MM.1S (cell line): ENCODE results near the gene CYSRT1.

ENCODE experiments used
- DNase-seq: peaks from one replicate; pipeline ENCODE4 v3.0.0-alpha.2; 2015
- H2AFZ ChIP-seq: fragments of 300-600 bp; sonication (generic); 2 replicates; pipeline ENCODE4 v1.6.0; 2016; ENCODE audit warnings: antibody characterized with exemption, low read length
- H3F3A ChIP-seq: fragments of 300-600 bp; sonication (generic); 2 replicates; pipeline ENCODE4 v1.6.1; 2016; ENCODE audit warnings: mild to moderate bottlenecking, antibody characterized with exemption, low read length, moderate library complexity, mixed read lengths; ENCODE audit not compliant: insufficient read depth
- H3K27ac ChIP-seq: fragments of 300-600 bp; sonication (generic); 2 replicates; pipeline ENCODE4 v1.5.1; 2016; ENCODE audit warnings: mild to moderate bottlenecking, low read length
- H3K27me3 ChIP-seq: fragments of 300-600 bp; sonication (generic); replicated peaks from 2 replicates; pipeline ENCODE4 v1.6.0; 2016; ENCODE audit warnings: low read length; ENCODE audit not compliant: insufficient read depth
- H3K36me3 ChIP-seq: fragments of 300-600 bp; sonication (generic); replicated peaks from 2 replicates; pipeline ENCODE4 v1.6.1; 2016; ENCODE audit warnings: mild to moderate bottlenecking, low read length, mixed read lengths; ENCODE audit not compliant: insufficient read depth
- H3K4me1 ChIP-seq: fragments of 300-600 bp; sonication (generic); 2 replicates; pipeline ENCODE4 v1.6.1; 2016; ENCODE audit warnings: low read length, mixed read lengths
- H3K4me2 ChIP-seq: fragments of 300-600 bp; sonication (generic); 2 replicates; pipeline ENCODE4 v1.6.0; 2016; ENCODE audit warnings: low read depth, low read length
- H3K4me3 ChIP-seq: fragments of 300-600 bp; sonication (generic); 2 replicates; pipeline ENCODE4 v1.5.1; 2016; ENCODE audit warnings: low read length, mixed read lengths
- H3K79me2 ChIP-seq: fragments of 300-600 bp; sonication (generic); 2 replicates; pipeline ENCODE4 v1.6.1; 2016; ENCODE audit warnings: mixed run types, low read length, mixed read lengths
- H3K9ac ChIP-seq: fragments of 300-600 bp; sonication (generic); 2 replicates; pipeline ENCODE4 v1.6.1; 2016; ENCODE audit warnings: low read length, mixed read lengths
- H3K9me2 ChIP-seq: fragments of 300-600 bp; sonication (generic); replicated peaks from 2 replicates; pipeline ENCODE4 v1.6.1; 2016; ENCODE audit warnings: mild to moderate bottlenecking, low read length, mixed read lengths; ENCODE audit not compliant: insufficient read depth
- H3K9me3 ChIP-seq: fragments of 300-600 bp; sonication (generic); replicated peaks from 2 replicates; pipeline ENCODE4 v1.6.1; 2016; ENCODE audit warnings: mild to moderate bottlenecking, low read length, mixed read lengths; ENCODE audit not compliant: insufficient read depth
- H4K20me1 ChIP-seq: fragments of 300-600 bp; sonication (generic); 2 replicates; pipeline ENCODE4 v1.6.1; 2016; ENCODE audit warnings: mild to moderate bottlenecking, low read length, moderate library complexity, mixed read lengths; ENCODE audit not compliant: insufficient read depth
- EZH2 ChIP-seq: fragments of 300-600 bp; sonication (generic); optimal IDR thresholded peaks from 2 replicates; pipeline ENCODE3; 2017; ENCODE audit warnings: low read depth, mild to moderate bottlenecking, antibody characterized with exemption, low read length, mixed read lengths
- EZH2phosphoT487 ChIP-seq: fragments of 300-600 bp; sonication (generic); IDR thresholded peaks from 2 replicates; pipeline ENCODE4 v1.6.1; 2018; ENCODE audit warnings: antibody characterized with exemption, low read length
- TF ChIP-seq, protein P1 (sequence below): fragments of 300-600 bp; sonication (generic); IDR thresholded peaks from 2 replicates; pipeline ENCODE4 v1.5.1; 2016; ENCODE audit warnings: antibody characterized with exemption, low read length, mixed read lengths

Gene CYSRT1

DNA sequence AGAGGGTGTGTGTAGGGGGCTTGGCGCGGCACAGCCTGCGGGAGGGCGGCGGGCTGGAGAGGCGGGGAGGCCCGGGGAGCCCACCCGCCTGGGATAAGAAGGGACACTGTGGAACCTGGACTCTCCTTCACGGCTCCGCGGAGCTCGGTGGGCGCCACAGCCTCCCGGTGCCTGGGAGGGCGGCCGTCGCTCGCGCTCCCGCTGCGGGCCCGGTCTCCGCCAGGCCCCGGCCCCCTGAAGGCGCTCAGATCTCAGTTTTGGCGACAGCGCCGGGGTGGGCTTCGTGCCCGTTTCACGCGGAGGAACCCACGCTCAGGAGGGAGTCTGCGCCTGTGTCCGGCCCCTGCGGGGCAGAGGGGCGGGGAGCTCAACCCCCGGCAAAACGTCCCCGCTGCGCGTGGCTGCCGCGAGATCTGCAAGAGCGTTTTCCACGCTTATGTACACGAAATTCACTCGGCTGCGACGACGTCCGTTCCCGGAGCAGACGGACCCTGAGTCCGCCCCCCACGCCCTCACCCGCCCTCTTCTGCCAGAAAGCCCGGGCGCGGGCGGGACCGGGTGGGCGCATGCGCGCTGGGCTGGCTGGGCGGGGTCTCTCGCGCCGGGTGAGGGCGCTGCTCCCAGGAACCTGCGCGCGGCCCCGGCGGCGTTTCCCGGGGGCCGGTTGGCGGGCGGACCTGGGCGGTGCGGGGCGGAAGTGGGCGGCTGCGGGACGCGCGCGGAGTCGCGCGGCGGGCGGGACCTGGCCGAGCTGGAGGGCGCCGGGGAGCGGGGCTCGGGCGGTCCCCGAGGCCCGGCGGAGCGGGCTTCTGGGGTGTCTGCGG is 29.9 kb downstream of the CYSRT1 start, which contains the start of gene NELFB:
TSS of gene NELFB (plus strand) at position 704 of the 824 bp plus-strand sequence.
- Histone ChIP-seq H3K9ac (peak within 1 kb of the TSS; percentile 81), H3K36me3 (peaks cover 4% of the 10 kb centered on the region; the same call in 1 of the 2 replicates), H3K4me3 (peak within 1 kb of the TSS; percentile 94), H4K20me1 (no peaks in the 10 kb centered on the region), H3K27me3 (no peaks in the 10 kb centered on the region), H3K4me1 (peaks cover 10% of the 10 kb centered on the region; the same call in 1 of the 2 replicates), H2AFZ (peak within 1 kb of the TSS; percentile 99), H3K79me2 (peaks cover 24% of the 10 kb centered on the region), H3K27ac (peak within 1 kb of the TSS; percentile 61; the same call in 1 of the 2 replicates), H3K4me2 (peak within 1 kb of the TSS; percentile 98), H3K9me2 (no peaks in the 10 kb centered on the region), H3F3A (peaks cover 8% of the 10 kb centered on the region), H3K9me3 (no peaks in the 10 kb centered on the region)
- TF ChIP-seq, protein P1, sequence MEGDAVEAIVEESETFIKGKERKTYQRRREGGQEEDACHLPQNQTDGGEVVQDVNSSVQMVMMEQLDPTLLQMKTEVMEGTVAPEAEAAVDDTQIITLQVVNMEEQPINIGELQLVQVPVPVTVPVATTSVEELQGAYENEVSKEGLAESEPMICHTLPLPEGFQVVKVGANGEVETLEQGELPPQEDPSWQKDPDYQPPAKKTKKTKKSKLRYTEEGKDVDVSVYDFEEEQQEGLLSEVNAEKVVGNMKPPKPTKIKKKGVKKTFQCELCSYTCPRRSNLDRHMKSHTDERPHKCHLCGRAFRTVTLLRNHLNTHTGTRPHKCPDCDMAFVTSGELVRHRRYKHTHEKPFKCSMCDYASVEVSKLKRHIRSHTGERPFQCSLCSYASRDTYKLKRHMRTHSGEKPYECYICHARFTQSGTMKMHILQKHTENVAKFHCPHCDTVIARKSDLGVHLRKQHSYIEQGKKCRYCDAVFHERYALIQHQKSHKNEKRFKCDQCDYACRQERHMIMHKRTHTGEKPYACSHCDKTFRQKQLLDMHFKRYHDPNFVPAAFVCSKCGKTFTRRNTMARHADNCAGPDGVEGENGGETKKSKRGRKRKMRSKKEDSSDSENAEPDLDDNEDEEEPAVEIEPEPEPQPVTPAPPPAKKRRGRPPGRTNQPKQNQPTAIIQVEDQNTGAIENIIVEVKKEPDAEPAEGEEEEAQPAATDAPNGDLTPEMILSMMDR, result no peak
- TF ChIP-seq EZH2, result no peak
- TF ChIP-seq EZH2phosphoT487, result no peak
- peak; percentile 89 for DNase-seq

DNA sequence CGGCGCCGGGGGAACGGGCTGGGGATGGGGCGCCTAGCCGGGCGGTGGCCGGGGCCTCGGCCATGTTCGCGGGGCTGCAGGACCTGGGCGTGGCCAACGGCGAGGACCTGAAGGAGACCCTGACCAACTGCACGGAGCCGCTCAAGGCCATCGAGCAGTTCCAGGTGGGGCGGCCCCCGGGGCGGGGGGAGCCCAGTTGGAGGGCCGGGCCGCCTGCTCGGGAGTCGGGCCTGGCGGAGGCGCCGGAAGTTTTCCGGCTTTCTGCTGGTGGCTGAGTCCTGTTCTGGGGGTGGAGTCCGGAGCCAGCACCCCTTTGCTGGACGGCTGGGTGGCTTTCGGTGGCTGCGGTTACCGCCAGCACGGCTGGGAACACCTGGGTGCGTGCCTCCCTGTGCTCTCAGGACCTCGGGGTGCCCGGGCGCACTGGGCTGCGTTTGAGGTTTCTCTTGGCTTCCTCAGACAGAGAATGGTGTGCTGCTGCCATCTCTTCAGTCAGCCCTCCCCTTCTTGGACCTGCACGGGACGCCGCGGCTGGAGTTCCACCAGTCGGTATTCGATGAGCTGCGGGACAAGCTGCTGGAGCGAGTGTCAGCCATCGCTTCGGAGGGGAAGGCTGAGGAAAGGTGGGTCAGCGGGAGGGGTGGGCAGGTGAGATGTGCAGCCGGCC is 30.6 kb downstream of the CYSRT1 start:
- Histone ChIP-seq H2AFZ (peak overlapping the region; percentile 59), H4K20me1 (no peaks in the 10 kb centered on the region), H3K36me3 (peaks cover 4% of the 10 kb centered on the region; the same call in 1 of the 2 replicates)

DNA sequence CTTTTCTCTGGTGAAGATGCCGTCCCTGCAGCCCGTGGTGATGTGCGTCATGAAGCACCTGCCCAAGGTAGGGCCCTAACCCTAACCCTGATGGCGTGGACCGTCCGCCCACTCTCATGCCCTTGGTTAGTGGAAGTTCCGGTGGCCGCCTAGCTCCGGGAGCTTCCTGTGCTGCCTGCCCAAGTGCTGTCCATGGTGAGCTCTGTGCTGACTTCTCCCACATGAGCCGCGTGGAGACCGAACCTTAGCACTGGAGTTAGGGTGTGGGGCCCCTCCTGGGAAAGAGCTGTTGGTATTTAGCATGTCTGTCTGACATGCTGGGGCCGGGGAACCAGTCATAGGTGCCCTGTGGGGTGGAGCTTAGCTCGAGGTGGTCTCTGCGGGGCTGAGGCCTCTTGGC is 31.4 kb downstream of the CYSRT1 start:
- no peaks in the 10 kb centered on the region for H3K9me3 ChIP-seq
- no peaks in the 10 kb centered on the region for H3K9me2 ChIP-seq
- H3K27ac ChIP-seq, result no peak overlapping the region
- H3K4me1 ChIP-seq, result peaks cover 10% of the 10 kb centered on the region; the same call in 1 of the 2 replicates
- no peak for DNase-seq
- no peaks in the 10 kb centered on the region for H3K27me3 ChIP-seq
- TF ChIP-seq, protein P1, result no peak
- TF ChIP-seq EZH2 (no peak), EZH2phosphoT487 (no peak)
- H4K20me1 ChIP-seq, result no peaks in the 10 kb centered on the region
- H3K9ac ChIP-seq, result peak overlapping the region; percentile 81; the same call in 1 of the 2 replicates
- peaks cover 4% of the 10 kb centered on the region; the same call in 1 of the 2 replicates for H3K36me3 ChIP-seq
- peak overlapping the region; percentile 97 for H3K4me2 ChIP-seq
- H3K4me3 ChIP-seq, result peak overlapping the region; percentile 94
- no peak overlapping the region for H2AFZ ChIP-seq
- peaks cover 8% of the 10 kb centered on the region for H3F3A ChIP-seq
- H3K79me2 ChIP-seq, result peaks cover 24% of the 10 kb centered on the region

More for the DNA sequence above, 30.6 kb downstream of the CYSRT1 start:
- Histone ChIP-seq H3K4me2 (peak overlapping the region; percentile 97), H3K4me3 (peak overlapping the region; percentile 94), H3K27ac (peak overlapping the region; percentile 61; the same call in 1 of the 2 replicates), H3K27me3 (no peaks in the 10 kb centered on the region), H3K9me3 (no peaks in the 10 kb centered on the region), H3F3A (peaks cover 8% of the 10 kb centered on the region), H3K9ac (peak overlapping the region; percentile 81), H3K9me2 (no peaks in the 10 kb centered on the region), H3K79me2 (peaks cover 24% of the 10 kb centered on the region), H3K4me1 (peaks cover 10% of the 10 kb centered on the region; the same call in 1 of the 2 replicates)
- DNase-seq, result peak; percentile 69
- TF ChIP-seq, protein P1, result no peak
- TF ChIP-seq EZH2phosphoT487 (no peak), EZH2 (no peak)
